GM18951 (cell line): ENCODE measurements around the gene SMIM23.

Experiments used
- POLR2A ChIP-seq: IDR thresholded peaks from 4 replicates; pipeline ENCODE4 v1.6.1; 2011; ENCODE audit warnings: mild to moderate bottlenecking; ENCODE audit not compliant: insufficient read length, insufficient read depth; ENCODE audit errors: extremely low read depth
- in situ Hi-C: fragments of 300-500 bp; cut with MboI; formaldehyde crosslinking; loops from one replicate; pipeline ENCODE4 v1.12.0; 2022; ENCODE audit warnings: low sequenced_read_pairs, mixed read lengths, inconsistent platforms; ENCODE audit not compliant: unreplicated experiment

The SMIM23 gene

GRCh38 chr5:171785517-171785916 lies at the start of gene SMIM23:
Gene SMIM23 (plus strand): TSS chr5:171785817. CDS start chr5:171785872, 55 bp downstream.
- no peak for TF ChIP-seq POLR2A
- in situ Hi-C loops = no loop called here

GRCh38 chr5:171736976-171737891 lies 48.4 kb upstream of the SMIM23 start:
- TF ChIP-seq POLR2A = no peak
- in situ Hi-C loops = no loop called here

- TF ChIP-seq POLR2A = no peak
- in situ Hi-C loops = no loop called here
Measured at GRCh38 chr5:171738501-171738900, 47.1 kb upstream of the SMIM23 start.

- in situ Hi-C loops = no loop called here
- TF ChIP-seq POLR2A = no peak
Measured at GRCh38 chr5:171739271-171739670, 46.3 kb upstream of the SMIM23 start.

GRCh38 chr5:171743436-171744076 lies 42.1 kb upstream of the SMIM23 start:
- in situ Hi-C loops = no loop called here
- TF ChIP-seq POLR2A = no peak

GRCh38 chr5:171744264-171744663 lies 41.4 kb upstream of the SMIM23 start:
- in situ Hi-C loops = no loop called here
- no peak for TF ChIP-seq POLR2A

GRCh38 chr5:171744882-171745281 lies 40.7 kb upstream of the SMIM23 start:
- no peak for TF ChIP-seq POLR2A
- in situ Hi-C loops = no loop called here

- no peak for TF ChIP-seq POLR2A
- in situ Hi-C loops = no loop called here
Measured at GRCh38 chr5:171745602-171746001, 40.0 kb upstream of the SMIM23 start.

GRCh38 chr5:171747061-171747859 lies 38.4 kb upstream of the SMIM23 start:
- in situ Hi-C loops = no loop called here
- TF ChIP-seq POLR2A = no peak

GRCh38 chr5:171748720-171749119 lies 36.9 kb upstream of the SMIM23 start:
- in situ Hi-C loops = no loop called here
- TF ChIP-seq POLR2A = no peak

GRCh38 chr5:171749365-171749764 lies 36.3 kb upstream of the SMIM23 start:
- no peak for TF ChIP-seq POLR2A
- in situ Hi-C loops = no loop called here

GRCh38 chr5:171750311-171750788 lies 35.3 kb upstream of the SMIM23 start:
- in situ Hi-C loops = no loop called here
- TF ChIP-seq POLR2A = no peak

GRCh38 chr5:171755354-171755821 lies 30.2 kb upstream of the SMIM23 start:
- in situ Hi-C loops = no loop called here
- TF ChIP-seq POLR2A = no peak

GRCh38 chr5:171757853-171758535 lies 27.6 kb upstream of the SMIM23 start:
- no peak for TF ChIP-seq POLR2A
- in situ Hi-C loops = no loop called here
